OCI-LY3 (cell line): Measurements from ENCODE around the gene MAP3K10.

Experiments
- H2AFZ ChIP-seq: fragments of 200-600, 300-600 bp; shearing (Covaris generic); 2 replicates; pipeline ENCODE4 v1.6.0; 2014; ENCODE audit warnings: antibody characterized with exemption, low read depth, low read length
- H3K27ac ChIP-seq: fragments of 200-600, 300-600 bp; sonication (generic); 2 replicates; pipeline ENCODE4 v1.5.1; 2014; ENCODE audit warnings: mild to moderate bottlenecking, low read length, moderate library complexity, mixed read lengths
- H3K27me3 ChIP-seq: fragments of 200-600, 300-600 bp; sonication (generic); 2 replicates; pipeline ENCODE4 v1.6.1; 2014; ENCODE audit warnings: low read depth, low read length, mixed read lengths
- H3K36me3 ChIP-seq: fragments of 200-600, 300-600 bp; sonication (generic); replicated peaks from 2 replicates; pipeline ENCODE3; 2014; ENCODE audit warnings: low read depth, low read length, mixed read lengths
- H3K4me1 ChIP-seq: fragments of 300-600, 200-600 bp; sonication (generic); 2 replicates; pipeline ENCODE4 v1.6.1; 2014; ENCODE audit warnings: low read length, mixed read lengths
- H3K4me2 ChIP-seq: fragments of 200-600, 300-600 bp; sonication (generic); 2 replicates; pipeline ENCODE4 v1.6.1; 2014; ENCODE audit warnings: low read length, mixed read lengths
- H3K4me3 ChIP-seq: fragments of 300-600, 200-600 bp; sonication (generic); 2 replicates; pipeline ENCODE4 v1.5.1; 2014; ENCODE audit warnings: antibody characterized with exemption, mild to moderate bottlenecking, low read length, moderate library complexity
- H3K79me2 ChIP-seq: fragments of 300-600, 200-600 bp; shearing (Covaris generic); 2 replicates; pipeline ENCODE4 v1.6.1; 2014; ENCODE audit warnings: mild to moderate bottlenecking, low read length, mixed read lengths
- H3K9ac ChIP-seq: fragments of 300-600, 200-600 bp; shearing (Covaris generic); 2 replicates; pipeline ENCODE4 v1.6.0; 2014; ENCODE audit warnings: mild to moderate bottlenecking, low read length, moderate library complexity
- H3K9me3 ChIP-seq: fragments of 200-600, 300-600 bp; shearing (Covaris generic); 2 replicates; pipeline ENCODE4 v1.6.1; 2014; ENCODE audit warnings: low read length, mixed read lengths; ENCODE audit not compliant: insufficient read depth
- H4K20me1 ChIP-seq: fragments of 200-600, 300-600 bp; sonication (generic); 2 replicates; pipeline ENCODE4 v1.6.1; 2016; ENCODE audit warnings: low read length, mixed read lengths; ENCODE audit not compliant: insufficient read depth
- EZH2phosphoT487 ChIP-seq: fragments of 200-600 bp; shearing (Covaris generic); IDR thresholded peaks from 2 replicates; pipeline ENCODE4 v1.6.1; 2018; ENCODE audit warnings: antibody characterized with exemption, mixed run types, low read depth
- TF ChIP-seq, protein P1 (sequence below): fragments of 200-600, 300-600 bp; sonication (generic); IDR thresholded peaks from 2 replicates; pipeline ENCODE4 v1.5.1; 2014; ENCODE audit warnings: antibody characterized with exemption, low read length, low read depth

The MAP3K10 gene

DNA sequence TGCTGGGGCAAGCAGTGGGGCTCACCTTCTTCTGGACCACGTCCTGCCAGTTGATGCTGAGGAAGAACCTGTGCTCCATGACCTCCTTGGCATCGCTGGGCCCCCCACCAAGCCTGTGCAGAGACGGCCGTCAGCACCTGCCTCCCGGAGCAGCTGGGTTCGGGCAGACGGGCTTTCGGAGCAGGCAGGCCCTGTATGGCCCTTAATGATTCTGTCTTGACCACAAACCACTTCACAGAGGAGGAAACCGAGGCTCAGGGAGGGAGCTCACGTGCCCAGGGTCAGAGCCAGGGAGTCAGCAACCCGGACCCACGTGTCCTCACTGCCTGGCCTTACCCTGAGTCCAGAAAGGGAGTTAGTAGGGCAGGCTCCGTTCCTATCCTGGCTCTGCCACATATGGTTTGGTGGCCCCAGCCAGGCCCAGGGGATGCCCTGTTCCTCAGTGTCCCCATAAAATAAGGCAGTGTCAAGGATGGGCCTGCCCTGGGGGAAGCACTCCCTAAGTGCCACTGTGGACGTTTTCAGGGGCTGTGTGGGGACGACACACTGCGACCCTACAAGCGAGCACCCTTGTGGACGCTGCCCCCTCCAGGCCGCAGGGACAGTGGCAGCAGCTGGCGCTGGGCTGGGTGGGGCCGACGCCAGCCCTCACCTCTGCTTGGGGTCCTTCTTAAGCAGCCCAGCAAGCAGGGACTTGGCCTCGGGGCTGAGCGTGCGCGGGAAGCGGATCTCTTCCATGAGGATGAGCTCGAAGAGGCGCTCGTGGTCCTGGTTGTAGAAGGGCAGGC lies 44.2 kb downstream of the MAP3K10 start:
- no peaks in the 10 kb centered on the region for H3K79me2 ChIP-seq
- no peak for TF ChIP-seq EZH2phosphoT487
- TF ChIP-seq, protein P1, sequence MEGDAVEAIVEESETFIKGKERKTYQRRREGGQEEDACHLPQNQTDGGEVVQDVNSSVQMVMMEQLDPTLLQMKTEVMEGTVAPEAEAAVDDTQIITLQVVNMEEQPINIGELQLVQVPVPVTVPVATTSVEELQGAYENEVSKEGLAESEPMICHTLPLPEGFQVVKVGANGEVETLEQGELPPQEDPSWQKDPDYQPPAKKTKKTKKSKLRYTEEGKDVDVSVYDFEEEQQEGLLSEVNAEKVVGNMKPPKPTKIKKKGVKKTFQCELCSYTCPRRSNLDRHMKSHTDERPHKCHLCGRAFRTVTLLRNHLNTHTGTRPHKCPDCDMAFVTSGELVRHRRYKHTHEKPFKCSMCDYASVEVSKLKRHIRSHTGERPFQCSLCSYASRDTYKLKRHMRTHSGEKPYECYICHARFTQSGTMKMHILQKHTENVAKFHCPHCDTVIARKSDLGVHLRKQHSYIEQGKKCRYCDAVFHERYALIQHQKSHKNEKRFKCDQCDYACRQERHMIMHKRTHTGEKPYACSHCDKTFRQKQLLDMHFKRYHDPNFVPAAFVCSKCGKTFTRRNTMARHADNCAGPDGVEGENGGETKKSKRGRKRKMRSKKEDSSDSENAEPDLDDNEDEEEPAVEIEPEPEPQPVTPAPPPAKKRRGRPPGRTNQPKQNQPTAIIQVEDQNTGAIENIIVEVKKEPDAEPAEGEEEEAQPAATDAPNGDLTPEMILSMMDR, result peak; percentile 23; the same call in 1 of the 2 replicates
- H4K20me1 ChIP-seq, result no peaks in the 10 kb centered on the region
- H3K9ac ChIP-seq, result no peak overlapping the region
- H3K4me3 ChIP-seq, result no peak overlapping the region
- H3K4me2 ChIP-seq, result no peak overlapping the region
- no peak overlapping the region for H2AFZ ChIP-seq
- peaks cover 38% of the 10 kb centered on the region for H3K36me3 ChIP-seq
- no peaks in the 10 kb centered on the region for H3K27me3 ChIP-seq
- H3K27ac ChIP-seq, result no peak overlapping the region
- no peaks in the 10 kb centered on the region for H3K9me3 ChIP-seq
- no peaks in the 10 kb centered on the region for H3K4me1 ChIP-seq

DNA sequence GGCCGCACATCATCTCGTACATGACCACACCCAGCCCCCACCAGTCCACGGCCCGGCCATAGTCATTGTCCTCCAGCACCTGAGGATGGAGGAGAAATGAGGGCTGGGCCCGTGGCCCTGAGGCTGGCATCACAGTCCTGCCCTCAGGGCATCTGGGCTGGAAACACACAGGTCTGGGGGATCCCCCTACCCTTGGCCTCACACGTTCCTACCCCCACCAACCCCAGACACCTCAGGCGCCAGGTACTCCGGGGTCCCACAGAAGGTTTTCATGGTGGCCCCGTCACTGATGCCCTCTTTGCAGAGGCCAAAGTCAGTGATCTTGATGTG lies 44.8 kb downstream of the MAP3K10 start:
- H3K9ac ChIP-seq, result no peak overlapping the region
- H3K4me2 ChIP-seq, result no peak overlapping the region
- no peak overlapping the region for H3K27ac ChIP-seq
- no peak overlapping the region for H2AFZ ChIP-seq
- H3K9me3 ChIP-seq, result no peaks in the 10 kb centered on the region
- no peaks in the 10 kb centered on the region for H3K4me1 ChIP-seq
- H3K79me2 ChIP-seq, result no peaks in the 10 kb centered on the region
- TF ChIP-seq, protein P1, result no peak
- no peak for TF ChIP-seq EZH2phosphoT487
- no peaks in the 10 kb centered on the region for H4K20me1 ChIP-seq
- H3K36me3 ChIP-seq, result peaks cover 39% of the 10 kb centered on the region
- no peaks in the 10 kb centered on the region for H3K27me3 ChIP-seq
- H3K4me3 ChIP-seq, result no peak overlapping the region

- no peaks in the 10 kb centered on the region for H3K9me3 ChIP-seq
- H2AFZ ChIP-seq, result no peak overlapping the region
- H3K36me3 ChIP-seq, result peaks cover 43% of the 10 kb centered on the region
- H4K20me1 ChIP-seq, result no peaks in the 10 kb centered on the region
- no peak overlapping the region for H3K4me2 ChIP-seq
- no peaks in the 10 kb centered on the region for H3K27me3 ChIP-seq
- H3K27ac ChIP-seq, result no peak overlapping the region
- TF ChIP-seq EZH2phosphoT487, result no peak
- TF ChIP-seq, protein P1, result no peak
- H3K79me2 ChIP-seq, result no peaks in the 10 kb centered on the region
- no peak overlapping the region for H3K9ac ChIP-seq
- no peak overlapping the region for H3K4me3 ChIP-seq
- H3K4me1 ChIP-seq, result no peaks in the 10 kb centered on the region
Measured at GRCh38 chr19:40236366-40236765, 45.1 kb downstream of the MAP3K10 start.

- H3K27ac ChIP-seq, result no peak overlapping the region
- H3K79me2 ChIP-seq, result no peaks in the 10 kb centered on the region
- no peak for TF ChIP-seq EZH2phosphoT487
- TF ChIP-seq, protein P1, result no peak
- no peak overlapping the region for H3K4me3 ChIP-seq
- peaks cover 51% of the 10 kb centered on the region for H3K36me3 ChIP-seq
- H3K4me1 ChIP-seq, result no peaks in the 10 kb centered on the region
- H3K9ac ChIP-seq, result no peak overlapping the region
- no peak overlapping the region for H2AFZ ChIP-seq
- no peaks in the 10 kb centered on the region for H3K27me3 ChIP-seq
- no peaks in the 10 kb centered on the region for H4K20me1 ChIP-seq
- H3K4me2 ChIP-seq, result no peak overlapping the region
- H3K9me3 ChIP-seq, result no peaks in the 10 kb centered on the region
Measured at GRCh38 chr19:40237791-40238190, 46.6 kb downstream of the MAP3K10 start.
